Liver (tissue), 9 donors: ENCODE results near the gene HIPK2. TPM values are rescaled to one million over a fixed set of nuclear protein-coding genes. Genes with fewer than 3 reads are reported as not detected.

Experiments
- DNase-seq: peaks from one replicate; pipeline ENCODE4 v3.0.0-alpha.2; 2017; ENCODE audit warnings: low spot score
- H3K27ac ChIP-seq, 2 donors: one replicate each; pipeline ENCODE4 v1.7.0; 2013; ENCODE audit warnings: inconsistent platforms in 2 of 2, low read length in 2 of 2, control low read depth in 1 of 2, low read depth in 1 of 2, mild to moderate bottlenecking in 1 of 2
- H3K27me3 ChIP-seq, 4 donors: one replicate each; pipeline versions ENCODE4 v1.6.1 to v1.7.0; 2013; ENCODE audit warnings: low read length in 3 of 4, inconsistent platforms in 1 of 4, mild to moderate bottlenecking in 1 of 4, moderate library complexity in 1 of 4; ENCODE audit not compliant: control insufficient read depth in 4 of 4, insufficient read depth in 4 of 4
- H3K36me3 ChIP-seq, 4 donors: one replicate each; pipeline versions ENCODE4 v1.6.1 to v1.7.0; 2013; ENCODE audit warnings: low read length in 3 of 4, mild to moderate bottlenecking in 3 of 4, low read depth in 1 of 4, moderate library complexity in 1 of 4; ENCODE audit not compliant: control insufficient read depth in 4 of 4, insufficient read depth in 3 of 4
- H3K4me1 ChIP-seq, 4 donors: one replicate each; pipeline versions ENCODE4 v1.6.1 to v1.7.0; 2013; ENCODE audit warnings: low read length in 3 of 4, mild to moderate bottlenecking in 3 of 4, moderate library complexity in 1 of 4; ENCODE audit not compliant: control insufficient read depth in 4 of 4, insufficient read depth in 4 of 4
- H3K4me3 ChIP-seq, 3 donors: one replicate each; pipeline versions ENCODE4 v1.6.1 to v1.7.0; 2013; ENCODE audit warnings: low read length in 3 of 3, control low read depth in 1 of 3, low read depth in 1 of 3, mild to moderate bottlenecking in 1 of 3
- H3K9ac ChIP-seq, 2 donors: one replicate each; pipeline ENCODE4 v1.7.0; 2013; ENCODE audit warnings: low read length in 2 of 2, mild to moderate bottlenecking in 2 of 2, moderate library complexity in 2 of 2, control low read depth in 1 of 2, low read depth in 1 of 2
- H3K9me3 ChIP-seq, 4 donors: one replicate each; pipeline versions ENCODE4 v1.6.1 to v1.7.0; 2013; ENCODE audit warnings: low read length in 3 of 4; ENCODE audit not compliant: control insufficient read depth in 4 of 4
- CTCF ChIP-seq: fragments of 150-350 bp; IDR thresholded peaks from 2 replicates; pipeline ENCODE4 v1.5.1; 2017; ENCODE audit warnings: improper control_type of control experiment, low read depth, low read length; ENCODE audit not compliant: missing input control
- EGR1 ChIP-seq, 2 donors: IDR thresholded peaks; 2 replicates each; pipeline ENCODE4 v1.6.1; 2016 to 2018; ENCODE audit warnings: antibody characterized with exemption in 2 of 2, low read depth in 2 of 2
- FOXA1 ChIP-seq: IDR thresholded peaks from 2 replicates; pipeline ENCODE4 v1.6.1; 2016; ENCODE audit warnings: antibody characterized with exemption
- FOXA2 ChIP-seq: IDR thresholded peaks from 2 replicates; pipeline ENCODE4 v1.6.1; 2016; ENCODE audit warnings: antibody characterized with exemption
- GABPA ChIP-seq, 2 donors: IDR thresholded peaks in 1 of 2; conservative IDR thresholded peaks in 1 of 2; 2 replicates each; pipeline ENCODE4 v1.6.1; 2016; ENCODE audit warnings: antibody characterized with exemption in 2 of 2, mild to moderate bottlenecking in 1 of 2, moderate library complexity in 1 of 2
- HNF4A ChIP-seq, 2 donors: conservative IDR thresholded peaks; 2 replicates each; pipeline ENCODE4 v1.6.1; 2016; ENCODE audit warnings: antibody characterized with exemption in 2 of 2, mild to moderate bottlenecking in 2 of 2
- HNF4G ChIP-seq: IDR thresholded peaks from 2 replicates; pipeline ENCODE4 v1.6.1; 2016; ENCODE audit warnings: antibody characterized with exemption
- JUND ChIP-seq, 2 donors: IDR thresholded peaks; 2 replicates each; pipeline ENCODE4 v1.6.1; 2016; ENCODE audit warnings: antibody characterized with exemption in 2 of 2
- NR2F2 ChIP-seq: IDR thresholded peaks from 2 replicates; pipeline ENCODE4 v1.6.1; 2016; ENCODE audit warnings: antibody characterized with exemption
- RAD21 ChIP-seq, 2 donors: IDR thresholded peaks; 2 replicates each; pipeline ENCODE4 v1.6.1; 2016; ENCODE audit warnings: antibody characterized with exemption in 2 of 2, mild to moderate bottlenecking in 2 of 2
- REST ChIP-seq: IDR thresholded peaks from 2 replicates; pipeline ENCODE4 v1.6.1; 2016; ENCODE audit warnings: antibody characterized with exemption, mild to moderate bottlenecking
- RXRA ChIP-seq, 2 donors: IDR thresholded peaks; 2 replicates each; pipeline ENCODE4 v1.6.1; 2017 to 2018; ENCODE audit warnings: antibody characterized with exemption in 2 of 2, mild to moderate bottlenecking in 1 of 2
- SP1 ChIP-seq: IDR thresholded peaks from 2 replicates; pipeline ENCODE4 v1.6.1; 2018; ENCODE audit warnings: antibody characterized with exemption, mild to moderate bottlenecking
- TAF1 ChIP-seq: conservative IDR thresholded peaks from 2 replicates; pipeline ENCODE4 v1.6.1; 2016; ENCODE audit warnings: antibody characterized with exemption, mild to moderate bottlenecking
- YY1 ChIP-seq: IDR thresholded peaks from 2 replicates; pipeline ENCODE4 v1.6.1; 2016; ENCODE audit warnings: antibody characterized with exemption, mild to moderate bottlenecking
- ZBTB33 ChIP-seq: IDR thresholded peaks from 2 replicates; pipeline ENCODE4 v1.6.1; 2016; ENCODE audit warnings: antibody characterized with exemption
- WGBS: extraction: QIAGEN DNeasy Blood & Tissue Kit; methylation state at CpG from one replicate; pipeline ENCODE4 v1.1.7; 2013; 5-methylcytosine and 5-hydroxymethylcytosine counted together
- polyA plus RNA-seq, 2 donors: library from polyadenylated mRNA; stranded (reverse) in 1 of 2; unstranded in 1 of 2; fragments of 200-250 nt in 1 of 2; fragments of >200 nt in 1 of 2; fragmentation: Nextera tagmentation in 1 of 2; extraction: Ambion mirVana in 1 of 2; gene quantifications; one replicate each; pipeline versions ENCODE4 v1.2.1 to v1.2.3, GENCODE V29; 2013 to 2015
- total RNA-seq, 2 donors: library from RNA; depleted of rRNA; stranded (reverse); fragments of >200 nt; gene quantifications; one replicate each; pipeline ENCODE4 v1.2.3, GENCODE V29; 2014
- TF ChIP-seq, protein P1 (sequence below): IDR thresholded peaks from 2 replicates; pipeline ENCODE4 v1.6.1; 2016; ENCODE audit warnings: antibody characterized with exemption
- TF ChIP-seq, protein P2 (sequence below): IDR thresholded peaks from 2 replicates; pipeline ENCODE4 v1.6.1; 2016; ENCODE audit warnings: antibody characterized with exemption
- donor health status: healthy.
- donor health status: healthy.
- donor health status: healthy.
- donor health status: healthy.
- donor health status: healthy.

Gene HIPK2
- total and polyA plus RNA-seq, 4 donors: 13.1 to 48.8 (median 16.6) TPM

DNA sequence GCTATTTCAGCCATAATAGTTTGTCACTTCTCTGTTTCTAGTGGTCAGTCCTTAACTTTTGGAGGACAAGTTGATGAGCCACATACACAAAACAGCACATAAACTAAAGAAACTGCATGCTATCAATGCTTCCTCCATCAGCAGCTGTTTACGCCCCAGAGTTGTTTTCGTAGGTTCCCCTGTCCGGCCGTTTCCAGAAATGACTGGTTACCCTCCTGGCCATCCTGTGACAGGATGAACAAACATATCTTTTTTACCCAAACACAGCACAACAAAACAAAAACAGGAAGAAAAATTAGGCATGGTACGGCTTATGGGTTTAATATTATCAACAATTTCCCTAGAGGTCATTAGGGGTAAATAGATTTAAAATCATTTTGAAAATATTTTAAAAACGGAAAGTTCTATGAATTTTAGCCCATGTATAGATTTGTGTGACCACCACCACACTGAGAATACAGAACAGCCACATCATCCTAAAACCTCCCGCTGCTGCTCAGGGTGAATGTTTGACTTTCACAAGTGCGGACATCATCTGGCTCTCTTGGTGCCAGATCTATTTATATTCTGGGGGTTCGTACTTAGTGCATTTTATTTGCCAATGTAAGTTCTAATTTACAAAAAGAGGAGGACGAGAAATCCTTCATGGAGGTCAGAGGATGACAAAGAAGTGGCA lies 74.8 kb downstream of the HIPK2 start:
- peak overlapping the region; percentile 58 to 77 for H3K27ac ChIP-seq
- no peak overlapping the region for H3K4me3 ChIP-seq
- DNase-seq: no peak
- peaks cover 4 to 28% (median 14%) of the 10 kb centered on the region in 4 donors for H3K36me3 ChIP-seq
- peaks cover 10 to 41% (median 26%) of the 10 kb centered on the region in 4 donors for H3K4me1 ChIP-seq
- 45% methylated on average over 10 of the region's 10 CpGs for WGBS
- TF ChIP-seq RAD21 (IDR thresholded peaks at IDR 0.05) (peak in 1 of 2 donors; percentile 27), EGR1 (IDR thresholded peaks at IDR 0.05; ENCODE audit: low read depth in 2 of 2) (no peak), HNF4G (no peak), FOXA1 (no peak), SP1 (no peak), HNF4A (conservative IDR thresholded peaks at IDR 0.05) (peak in 1 of 2 donors; percentile 14), ZBTB33 (no peak), RXRA (IDR thresholded peaks at IDR 0.05) (peak in 1 of 2 donors; percentile 48), FOXA2 (no peak), REST (no peak), GABPA (IDR thresholded peaks at IDR 0.05 in 1 of 2, conservative IDR thresholded peaks at IDR 0.05 in 1 of 2) (no peak), CTCF (no peak), TAF1 (no peak), YY1 (peak; percentile 46), JUND (IDR thresholded peaks at IDR 0.05) (no peak), NR2F2 (no peak)
- TF ChIP-seq, protein P1, sequence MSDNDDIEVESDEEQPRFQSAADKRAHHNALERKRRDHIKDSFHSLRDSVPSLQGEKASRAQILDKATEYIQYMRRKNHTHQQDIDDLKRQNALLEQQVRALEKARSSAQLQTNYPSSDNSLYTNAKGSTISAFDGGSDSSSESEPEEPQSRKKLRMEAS: no peak
- TF ChIP-seq, protein P2, sequence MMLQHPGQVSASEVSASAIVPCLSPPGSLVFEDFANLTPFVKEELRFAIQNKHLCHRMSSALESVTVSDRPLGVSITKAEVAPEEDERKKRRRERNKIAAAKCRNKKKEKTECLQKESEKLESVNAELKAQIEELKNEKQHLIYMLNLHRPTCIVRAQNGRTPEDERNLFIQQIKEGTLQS: no peak
- H3K9me3 ChIP-seq: no peaks in the 10 kb centered on the region
- no peaks in the 10 kb centered on the region for H3K27me3 ChIP-seq
- H3K9ac ChIP-seq: peak overlapping the region in 1 of 2 donors; percentile 12
